Stimulated activated CD4-positive, alpha-beta T cell treated with anti-CD3 and anti-CD28 coated beads, Interleukin-12 subunit alpha, Interleukin-12 subunit beta, amount 100 ng/mL, for 4 hours (primary cell): Measurements from ENCODE around the gene NFIX.
"Not testable (repeated sequence)": the region's sequence is repeated elsewhere in the genome, so short reads cannot be mapped to it uniquely, and the experiment has no call there.

Experiments
- DNase-seq: peaks from one replicate; pipeline ENCODE4 v3.0.0-alpha.2; 2020

The NFIX gene

DNA sequence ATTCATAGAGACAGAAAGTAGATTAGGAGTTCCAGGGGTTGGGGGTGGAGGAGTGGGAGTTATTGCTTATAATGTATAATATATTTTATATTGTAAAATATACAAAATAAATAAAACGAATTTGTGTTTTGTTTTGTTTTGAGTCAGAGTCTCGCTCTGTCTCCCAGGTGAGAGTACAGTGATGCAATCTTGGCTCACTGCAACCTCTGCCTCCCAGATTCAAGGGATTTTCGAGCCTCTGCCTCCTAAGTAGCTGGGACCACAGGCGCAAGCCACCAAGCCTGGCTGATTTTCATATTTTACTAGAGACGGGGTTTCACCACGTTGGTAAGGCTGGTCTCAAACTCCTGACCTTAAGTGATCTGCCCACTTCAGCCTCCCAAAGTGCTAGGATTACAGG, 35.8 kb upstream of the NFIX start:
- DNase-seq: no peak

DNA sequence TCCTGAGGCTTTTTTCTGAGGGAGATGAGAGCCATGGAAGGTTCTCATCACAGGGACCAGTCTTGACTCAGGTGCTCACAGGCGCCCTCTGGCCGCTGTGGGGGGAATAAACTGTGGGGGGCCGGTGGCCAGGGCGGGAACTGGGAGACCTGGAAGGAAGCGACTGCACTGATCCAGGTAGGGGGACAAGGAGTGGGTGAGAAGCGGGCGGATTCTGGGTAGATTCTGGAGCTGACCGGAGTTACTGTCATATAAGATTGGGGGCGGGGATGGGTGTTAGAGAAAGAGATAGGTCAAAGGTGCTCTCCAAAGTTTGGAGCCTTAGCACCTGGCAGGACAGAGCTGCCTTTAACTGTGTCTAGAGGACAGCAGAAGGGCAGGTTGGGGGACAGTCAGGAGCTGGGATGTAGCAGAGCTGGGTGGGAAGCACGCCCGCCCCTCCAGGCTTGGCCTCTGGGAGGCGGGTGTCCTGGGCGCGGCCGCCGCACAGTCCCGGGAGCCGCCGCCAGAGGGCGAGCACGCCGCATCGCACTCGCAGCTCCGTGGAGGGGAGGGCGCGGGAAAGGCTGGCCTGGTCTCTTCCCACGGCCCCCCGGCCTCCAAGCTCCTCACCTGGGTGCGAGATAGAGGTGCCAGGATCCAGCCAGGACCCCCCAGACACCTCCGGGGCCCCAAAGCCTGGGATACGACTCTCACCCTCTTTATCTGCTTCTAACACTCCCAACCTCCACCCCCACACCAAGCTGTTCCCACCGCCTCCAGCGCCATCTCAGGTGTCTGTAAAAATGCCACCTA, 30.1 kb upstream of the NFIX start:
- DNase-seq: peak; percentile 82

DNA sequence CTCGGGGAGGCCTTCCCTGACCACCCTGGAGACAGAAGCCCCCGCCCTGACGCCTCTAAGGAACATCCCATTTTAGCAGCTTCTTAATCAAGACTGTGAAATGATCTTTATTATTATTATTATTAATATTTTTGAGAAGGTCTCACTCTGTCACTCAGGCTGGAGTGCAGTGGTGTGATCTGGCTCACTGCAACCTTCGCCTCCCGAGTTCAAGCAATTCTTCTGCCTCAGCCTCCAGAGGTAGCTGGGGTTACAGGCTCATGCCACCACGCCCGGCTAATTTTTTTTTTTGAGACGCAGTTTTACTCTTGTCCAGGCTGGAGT, 29.5 kb upstream of the NFIX start:
- no peak for DNase-seq

DNA sequence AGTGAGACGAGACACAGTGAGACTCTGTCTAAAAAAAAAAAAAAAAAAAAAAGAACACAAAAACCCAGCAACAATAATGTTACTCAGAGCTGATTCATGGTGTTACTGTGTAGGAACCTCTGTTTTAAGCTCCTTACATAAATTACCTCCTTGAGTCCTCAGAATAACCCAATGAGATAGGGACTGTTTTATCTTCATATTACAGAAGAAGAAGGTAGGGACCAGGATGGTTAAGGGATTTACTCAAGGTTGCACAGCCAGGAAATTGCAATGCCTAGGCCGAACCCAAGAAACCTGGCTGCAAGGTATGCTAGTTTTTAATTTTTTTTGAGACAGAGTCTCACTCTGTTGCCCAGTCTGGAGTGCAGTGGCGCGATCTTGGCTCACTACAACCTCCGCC, 27.4 kb upstream of the NFIX start:
- no peak for DNase-seq

DNA sequence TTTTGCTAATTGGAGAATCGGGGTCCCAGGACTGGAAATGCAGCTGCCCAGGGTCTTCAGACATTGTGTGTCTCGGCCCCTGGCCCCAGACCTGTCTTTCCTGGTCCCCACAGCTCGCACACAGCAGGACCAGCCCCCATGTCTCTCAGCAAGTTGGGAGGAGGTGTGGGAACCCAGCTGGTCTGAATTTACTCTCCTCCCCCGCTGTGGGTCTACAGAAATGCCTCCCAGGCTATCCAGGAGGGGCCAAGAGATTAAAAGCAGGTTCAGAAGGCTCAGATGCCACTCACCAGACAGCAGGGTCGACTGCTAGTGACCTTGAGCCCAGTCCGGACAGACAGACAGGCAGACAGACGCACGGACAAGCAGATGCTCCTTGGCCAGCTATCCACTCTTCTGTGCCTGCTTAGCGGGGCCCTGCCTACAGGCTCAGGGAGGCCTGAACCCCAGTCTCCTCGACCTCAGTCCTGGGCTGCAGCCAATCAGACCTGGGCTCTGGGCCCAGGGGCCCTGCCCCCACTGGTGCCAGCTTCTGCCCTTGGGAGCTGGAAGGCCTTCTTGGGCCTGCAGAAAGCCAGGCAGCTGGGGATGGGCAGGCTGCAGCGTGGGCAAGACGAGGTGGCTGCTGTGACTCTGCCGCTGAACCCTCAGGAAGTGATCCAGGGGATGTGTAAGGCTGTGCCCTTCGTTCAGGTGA, 25.8 kb upstream of the NFIX start, which contains the start of gene DAND5:
TSS of gene DAND5 (plus strand) at position 285 of the 697 bp plus-strand sequence. CDS start at position 370, 85 bp downstream.
- DNase-seq: no peak

DNA sequence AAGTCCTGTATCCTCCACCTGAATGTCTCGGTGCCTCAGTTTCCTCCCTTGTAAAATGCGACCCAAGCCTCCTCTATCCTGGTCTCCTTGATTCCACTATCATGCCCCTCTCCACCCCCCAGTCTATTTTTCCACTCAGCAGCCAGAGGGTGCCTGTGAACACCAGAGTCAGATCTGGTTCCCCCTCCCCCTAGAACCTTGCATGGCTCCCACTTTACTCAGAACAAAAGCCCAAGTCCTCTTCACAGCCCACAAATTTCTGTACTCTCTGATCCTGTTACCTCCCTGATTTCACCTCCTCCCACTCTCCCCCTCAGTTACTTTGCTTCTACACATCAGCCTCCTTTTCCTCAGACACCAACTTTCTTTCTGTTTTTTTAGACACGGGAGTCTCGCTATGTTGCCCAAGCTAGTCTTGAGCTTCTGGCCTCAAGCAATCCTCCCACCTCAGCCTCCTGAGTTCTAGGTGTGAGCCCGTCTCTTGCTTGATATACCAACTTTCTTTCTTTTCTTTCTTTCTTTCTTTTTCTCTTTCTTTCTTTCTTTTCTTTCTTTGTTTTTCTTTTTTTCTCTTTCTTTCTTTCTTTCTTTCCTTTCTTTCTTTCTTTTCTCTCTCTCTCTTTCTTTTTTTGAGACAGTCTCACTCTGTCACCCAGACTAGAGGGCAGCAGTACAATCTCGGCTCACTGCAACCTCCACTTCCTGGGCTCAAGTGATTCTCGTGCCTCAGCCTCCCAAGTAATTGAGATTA, 25.0 kb upstream of the NFIX start:
- DNase-seq: no peak

DNA sequence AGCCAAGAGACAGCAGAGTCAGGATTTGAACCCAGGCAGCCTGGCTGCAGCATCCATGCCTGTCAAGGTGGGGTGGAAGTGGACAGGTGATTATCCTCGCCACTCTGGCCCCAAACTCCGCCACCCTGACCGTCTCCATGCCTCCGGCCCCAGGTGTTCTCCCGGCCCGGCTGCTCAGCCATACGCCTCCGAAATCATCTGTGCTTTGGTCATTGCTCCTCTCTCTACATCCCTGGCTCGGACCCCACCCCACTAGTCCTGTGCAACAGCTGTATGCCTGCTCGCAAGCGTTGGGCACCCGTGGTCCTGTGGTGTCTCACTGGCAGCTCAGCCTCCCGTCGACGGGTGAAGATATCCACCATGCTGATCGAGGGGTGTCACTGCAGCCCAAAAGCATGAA, 22.0 kb upstream of the NFIX start:
- DNase-seq: no peak

DNA sequence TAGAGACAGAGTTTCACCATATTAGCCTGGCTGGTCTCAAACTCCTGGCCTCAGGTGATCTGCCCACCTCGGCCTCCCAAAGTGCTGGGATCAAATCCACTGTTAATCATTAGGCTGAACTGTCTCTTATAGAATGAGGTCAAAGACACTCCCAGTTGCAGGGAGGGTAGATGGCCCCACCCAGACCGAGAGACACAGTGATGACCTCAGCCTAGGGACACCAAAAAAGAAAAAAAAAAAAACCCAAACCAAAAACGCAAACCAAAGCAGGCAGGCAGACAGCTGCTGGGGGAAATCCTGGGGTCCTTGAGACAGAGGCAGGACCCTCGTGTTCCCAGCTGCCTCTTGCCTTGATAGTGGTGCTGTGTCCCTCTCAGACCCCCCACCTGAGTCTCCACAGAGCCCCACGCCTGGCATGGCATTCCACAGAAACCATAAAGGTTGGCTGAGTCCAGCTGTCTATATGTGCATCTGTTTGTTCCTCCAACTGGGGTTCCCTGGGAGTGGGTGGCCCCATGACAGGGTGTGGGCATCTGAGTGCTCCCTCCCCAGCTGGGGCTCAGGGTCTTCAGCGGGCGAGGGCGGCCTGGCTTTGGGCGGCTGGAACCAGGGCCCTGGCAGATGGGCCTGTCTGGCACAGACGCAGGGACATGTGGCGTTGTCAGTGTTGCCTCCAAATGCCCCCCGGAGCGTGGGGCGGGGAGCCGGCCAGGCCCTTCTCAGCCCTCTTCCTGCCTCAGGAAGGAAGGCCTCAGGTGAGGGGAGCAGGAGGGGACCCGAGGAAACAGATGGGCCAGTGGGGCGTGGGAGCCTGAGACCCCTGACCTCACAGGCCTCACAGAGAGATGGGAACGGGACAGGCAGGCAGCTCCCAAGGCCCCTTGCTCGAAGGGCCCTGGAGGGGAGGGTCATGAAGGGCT, 20.7 kb upstream of the NFIX start:
- no peak for DNase-seq

DNA sequence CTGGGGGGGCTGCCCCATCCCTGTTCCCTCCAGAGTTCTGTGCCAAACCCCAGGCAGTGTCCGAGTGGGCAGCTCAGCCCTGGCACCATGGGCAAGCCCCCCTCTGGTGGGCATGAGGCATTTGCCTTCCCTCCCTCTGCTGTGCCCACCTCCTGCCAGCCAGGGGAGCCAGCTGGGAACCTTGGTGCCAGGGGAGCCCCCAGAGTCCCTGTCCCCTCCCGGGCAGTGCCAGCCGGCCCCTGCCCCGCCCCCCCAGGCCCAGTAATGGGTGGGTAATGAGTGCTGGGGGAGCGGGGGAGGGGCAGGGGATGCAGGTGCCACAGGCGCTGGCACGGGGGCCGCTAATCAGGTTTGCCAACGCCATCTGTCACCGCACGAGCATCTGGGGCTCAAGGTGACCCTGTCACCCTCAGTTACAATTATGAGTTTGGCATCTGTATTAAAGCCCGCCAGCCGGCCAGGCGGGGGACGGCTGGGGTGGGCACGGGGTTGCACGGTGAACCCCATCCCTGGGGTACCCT, 20.0 kb upstream of the NFIX start:
- no peak for DNase-seq

DNA sequence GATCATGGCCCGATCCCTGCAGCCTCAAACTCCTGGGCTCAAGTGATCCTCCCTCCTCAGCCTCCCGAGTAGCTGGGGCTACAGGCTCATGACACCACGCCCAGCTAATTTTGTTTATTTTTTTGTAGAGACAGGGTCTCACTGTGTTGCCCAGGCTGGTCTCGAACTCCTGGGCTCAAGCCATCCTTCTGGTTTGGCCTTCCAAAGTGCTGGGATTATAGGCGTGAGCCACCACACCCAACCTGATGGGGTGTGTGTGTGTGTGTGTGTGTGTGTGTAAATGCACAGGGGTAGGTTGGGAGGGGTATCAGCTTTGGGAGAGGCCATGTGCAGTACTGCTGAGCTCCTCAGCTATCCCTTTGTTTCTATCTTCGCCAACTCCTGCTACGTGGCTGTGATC, 19.2 kb upstream of the NFIX start:
- not testable (repeated sequence) for DNase-seq

DNA sequence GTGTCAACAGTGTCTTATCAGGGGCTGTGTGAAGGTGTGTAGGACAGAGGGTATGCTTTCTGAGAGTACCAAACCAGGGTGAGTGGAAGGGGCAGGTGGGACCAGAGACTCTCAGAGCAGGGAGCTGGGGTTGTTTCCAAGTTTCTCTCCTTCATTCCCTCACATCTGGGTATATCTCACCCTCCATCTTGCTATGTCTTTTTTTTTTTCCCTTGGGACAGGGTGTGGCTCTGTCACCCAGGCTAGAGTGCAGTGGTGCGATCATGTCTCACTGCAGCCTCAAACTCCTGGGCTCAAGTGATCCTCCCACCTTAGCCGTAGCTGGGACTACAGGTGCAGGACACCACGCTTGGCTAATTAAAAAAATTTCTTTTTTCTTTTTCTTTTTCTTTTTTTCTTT, 15.3 kb upstream of the NFIX start:
- no peak for DNase-seq

DNA sequence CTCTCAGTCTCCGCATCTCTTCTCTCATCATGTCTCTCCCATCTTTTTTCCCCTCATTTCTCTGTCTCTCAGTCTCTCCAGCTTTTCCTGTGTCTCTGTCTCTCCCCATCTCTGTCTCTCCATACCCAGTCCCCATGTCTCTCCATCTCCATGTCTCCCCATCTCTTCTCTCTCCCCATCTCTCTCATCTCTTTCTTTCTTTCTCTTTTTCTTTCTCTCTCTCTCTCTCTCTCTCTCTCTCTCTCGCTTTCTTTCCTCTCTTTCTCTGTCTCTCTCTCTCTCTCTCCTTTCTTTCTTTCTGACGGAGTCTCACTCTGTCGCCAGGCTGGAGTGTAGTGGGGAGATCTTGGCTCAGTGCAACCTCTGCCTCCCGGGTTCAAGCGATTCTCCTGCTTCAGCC, 12.6 kb upstream of the NFIX start:
- DNase-seq: no peak

DNA sequence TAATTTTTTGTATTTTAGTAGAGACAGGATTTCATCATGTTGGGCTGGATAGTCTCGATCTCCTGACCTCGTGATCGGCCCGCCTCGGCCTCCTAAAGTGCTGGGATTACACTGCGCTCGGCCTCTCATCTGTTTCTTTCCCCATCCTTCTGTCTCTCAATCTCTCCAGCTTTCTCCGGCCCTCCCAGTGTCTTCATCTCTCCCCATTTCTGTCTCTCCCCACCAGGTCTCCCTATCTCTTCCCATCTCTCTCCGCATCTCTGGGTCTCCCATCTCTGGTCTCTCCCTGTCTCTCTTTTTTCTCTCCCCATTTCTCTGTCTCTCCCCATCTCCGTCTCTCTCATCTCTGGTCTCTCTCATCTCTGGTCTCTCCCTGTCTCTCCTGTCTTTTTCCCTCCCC, 12.2 kb upstream of the NFIX start:
- DNase-seq: no peak

DNA sequence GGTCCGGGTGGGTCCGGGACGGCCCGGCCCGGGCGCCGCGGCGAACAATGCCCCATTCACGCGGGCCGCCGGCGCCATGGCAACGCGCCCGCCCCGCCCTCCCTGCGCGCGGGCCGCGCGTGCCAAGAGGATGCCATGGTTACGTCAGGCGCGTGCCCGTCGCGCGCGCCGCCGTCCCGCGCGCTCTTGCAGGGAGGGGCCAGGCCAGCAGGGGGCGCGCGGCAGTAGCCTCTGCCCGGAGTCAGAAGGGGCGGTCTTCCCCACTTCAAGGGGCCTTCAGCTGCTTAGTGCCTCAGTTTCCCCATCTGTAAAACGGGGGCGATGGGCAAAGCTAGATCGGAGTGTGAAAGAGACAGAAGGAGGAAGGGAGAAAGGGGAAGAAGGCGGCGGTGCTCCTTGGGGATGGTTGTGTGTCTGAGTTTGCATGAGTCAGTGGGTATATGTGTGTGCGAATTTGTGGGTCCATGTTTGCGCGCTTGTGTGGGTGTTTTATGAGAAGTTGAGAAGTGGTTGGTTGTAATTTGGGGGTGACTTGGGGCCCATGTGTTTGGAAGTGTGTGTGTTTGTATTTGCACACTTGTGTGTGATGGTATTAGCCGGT, 11.6 kb upstream of the NFIX start:
- peak; percentile 83 for DNase-seq

DNA sequence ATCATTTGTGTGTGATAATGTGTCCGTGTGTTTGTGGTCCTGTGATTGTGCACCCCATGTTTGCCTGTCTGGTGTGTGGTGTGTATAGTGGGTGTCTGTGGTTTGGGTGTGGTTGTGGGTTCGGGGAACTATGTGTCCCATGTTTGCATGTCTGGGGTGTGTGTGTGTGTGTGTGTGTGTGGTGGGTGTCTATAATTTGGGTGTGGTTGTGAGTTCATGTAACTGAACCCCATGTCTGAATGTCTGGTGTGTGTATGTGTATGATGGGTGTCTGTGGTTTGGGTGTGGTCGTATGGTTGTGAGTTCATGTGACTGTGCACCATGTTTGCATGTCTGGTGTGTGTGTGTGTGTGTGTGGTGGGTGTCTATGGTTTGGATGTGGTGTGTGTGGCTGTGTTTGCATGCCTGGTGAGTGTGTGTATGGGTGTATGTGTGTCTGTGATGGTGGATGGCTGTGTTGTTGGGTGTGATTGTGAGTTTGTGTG, 11.1 kb upstream of the NFIX start:
- no peak for DNase-seq

DNA sequence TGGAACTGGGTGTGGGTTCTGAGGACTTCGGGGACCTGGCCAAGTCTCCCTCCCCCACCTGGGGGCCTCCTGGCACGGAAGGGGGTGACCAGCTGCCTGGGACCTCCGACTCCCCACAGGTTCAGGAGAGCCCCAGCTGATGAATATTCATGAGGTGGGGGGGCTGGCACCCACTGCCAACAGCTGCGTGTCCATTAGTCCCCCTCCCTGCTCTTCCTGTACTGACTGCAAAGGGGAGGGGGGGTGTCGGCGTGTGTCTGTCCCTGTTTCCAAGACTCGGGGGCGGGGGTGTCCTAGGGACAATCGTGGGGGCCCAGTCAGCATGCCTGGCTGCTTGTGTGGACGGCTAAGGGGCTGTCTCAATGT, 10.6 kb upstream of the NFIX start:
- no peak for DNase-seq

DNA sequence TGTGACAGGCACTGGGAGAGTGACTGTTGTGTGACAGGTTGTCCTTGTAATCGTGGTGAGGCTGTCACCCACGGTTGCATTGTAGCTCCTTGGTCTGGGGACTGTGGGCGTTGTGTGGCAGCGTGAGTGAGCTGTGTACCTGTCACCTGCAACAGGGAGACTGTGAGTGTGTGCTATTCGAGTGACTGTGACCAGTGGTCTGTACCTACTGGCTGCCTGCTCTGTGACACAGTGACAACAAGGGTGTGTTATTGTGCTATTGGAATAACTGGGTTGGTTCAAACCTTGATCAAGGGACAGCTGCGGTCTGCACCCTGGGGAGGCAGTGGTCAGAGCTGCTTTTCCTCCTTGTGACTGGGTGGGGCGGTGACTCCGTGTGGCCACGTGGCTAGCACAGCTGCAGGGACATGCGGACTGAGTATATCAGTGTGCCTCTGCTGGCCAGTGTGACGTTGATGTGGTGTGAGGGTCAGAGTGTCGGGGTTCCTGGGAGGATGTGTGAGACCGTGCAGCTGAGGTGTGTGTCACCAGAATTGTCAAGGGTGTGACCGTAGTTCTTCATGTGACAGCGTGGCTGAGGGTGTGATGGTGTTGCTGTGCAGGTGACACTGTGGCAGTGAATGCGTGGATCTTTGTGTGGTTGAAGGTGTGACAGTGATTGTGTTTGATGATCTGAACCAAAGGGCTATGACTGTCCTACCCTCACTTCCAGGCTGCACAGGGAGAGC, 10.1 kb upstream of the NFIX start:
- no peak for DNase-seq

DNA sequence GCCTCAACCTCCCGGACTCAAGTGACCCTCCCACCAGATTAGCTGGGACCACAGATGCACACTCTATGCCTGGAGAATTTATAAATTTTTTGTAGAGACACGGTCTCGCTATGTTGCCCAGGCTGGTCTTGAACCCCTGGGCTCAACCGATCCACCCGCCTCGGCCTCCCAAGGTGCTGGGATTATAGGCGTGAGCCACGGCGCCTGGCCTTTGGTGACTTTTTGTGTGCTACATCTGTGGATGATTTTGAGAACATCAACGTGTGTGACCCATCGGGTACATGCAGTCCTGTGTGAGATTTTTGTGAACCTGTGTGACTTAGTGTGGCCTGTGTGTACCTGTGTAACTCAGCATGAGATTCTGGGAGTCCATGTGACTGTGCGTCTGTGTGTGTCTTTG, 8.5 kb upstream of the NFIX start:
- DNase-seq: no peak

DNA sequence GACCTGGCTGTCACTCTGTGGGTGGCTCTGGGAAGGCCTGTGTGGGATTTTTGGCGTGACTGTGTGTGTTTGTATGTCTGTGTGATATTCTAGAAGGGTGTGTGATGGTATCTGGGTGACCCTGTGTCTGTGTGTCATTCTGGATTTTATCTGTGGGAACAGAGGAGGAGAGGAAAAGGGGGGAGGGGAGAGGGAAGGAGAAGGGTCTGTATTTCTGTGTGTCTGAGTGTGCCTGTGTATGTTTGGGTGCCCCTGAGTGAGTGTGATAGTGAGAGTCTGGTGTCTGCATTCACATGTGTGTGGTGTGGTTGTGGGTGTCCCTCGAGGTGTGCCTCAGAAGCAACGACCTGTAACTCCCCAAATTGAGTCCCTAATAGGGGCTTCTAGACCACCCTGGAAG, 8.1 kb upstream of the NFIX start:
- DNase-seq: no peak

DNA sequence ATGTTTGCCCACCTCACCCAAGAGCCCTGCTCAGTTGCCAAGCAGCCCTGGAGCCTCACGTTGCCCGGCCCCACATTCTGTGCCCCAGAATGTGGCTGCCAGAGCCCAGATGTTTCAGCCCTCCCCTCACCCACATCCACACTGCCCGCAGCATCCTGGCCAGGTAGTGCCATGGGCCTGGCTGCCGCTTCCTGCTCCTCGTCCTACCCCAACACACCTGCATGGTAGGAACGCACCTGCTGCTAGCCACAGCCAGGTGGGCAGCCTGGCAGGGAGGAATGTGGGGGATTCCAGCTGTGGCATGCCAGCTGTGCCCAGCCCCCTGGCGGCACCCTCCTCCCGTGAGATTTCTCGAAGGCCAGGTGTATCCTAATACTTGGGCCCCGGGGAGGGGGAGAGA, 7.5 kb upstream of the NFIX start:
- DNase-seq: no peak

DNA sequence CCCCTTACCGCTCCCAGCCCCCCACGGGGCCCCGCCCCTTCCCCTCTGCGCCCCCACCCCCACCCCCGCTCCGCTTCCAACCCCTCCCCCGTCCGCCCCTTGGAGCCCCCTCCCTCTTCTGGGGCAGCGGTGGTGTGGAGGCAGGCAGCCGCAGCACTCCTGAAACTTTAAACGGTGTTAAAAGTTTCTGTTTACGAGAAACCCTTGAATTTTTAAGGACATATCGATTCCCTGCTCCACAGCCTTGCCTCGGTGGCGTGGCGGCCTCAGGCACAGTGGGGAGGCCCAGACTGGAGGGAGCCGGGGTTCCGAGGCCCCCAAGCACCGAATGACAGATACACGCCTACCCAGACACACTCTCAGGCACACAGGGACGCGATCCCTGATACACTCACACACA, 4.8 kb upstream of the NFIX start:
- DNase-seq: no peak
